HL-60 (cell line): ENCODE results near the gene ACP1.

Experiments
- DNase-seq, 2 experiments: peaks; one replicate each; pipeline ENCODE4 v3.0.0-alpha.2; 2010 to 2020; ENCODE audit warnings: low read depth in 1 of 2, low spot score in 1 of 2
- H3K27ac ChIP-seq: fragments of 250-450 bp; sonication (Bioruptor Pico); replicated peaks from 2 replicates; pipeline ENCODE4 v1.5.1; 2020; ENCODE audit warnings: mild to moderate bottlenecking, moderate library complexity
- H3K27me3 ChIP-seq: fragments of 250-450 bp; sonication (Bioruptor Pico); 2 replicates; pipeline ENCODE4 v1.5.1; 2021; ENCODE audit warnings: mild to moderate bottlenecking, moderate library complexity; ENCODE audit not compliant: insufficient read depth, poor library complexity, severe bottlenecking
- H3K4me3 ChIP-seq: replicated peaks from 2 replicates; pipeline ENCODE4 v1.5.1; 2011; ENCODE audit warnings: mild to moderate bottlenecking, control low read depth, low read length; ENCODE audit not compliant: insufficient read depth
- GABPA ChIP-seq: IDR thresholded peaks from 2 replicates; pipeline ENCODE4 v1.6.1; 2012; ENCODE audit warnings: low read depth
- POLR2AphosphoS5 ChIP-seq: IDR thresholded peaks from 2 replicates; pipeline ENCODE4 v1.6.1; 2012; ENCODE audit warnings: low read depth
- REST ChIP-seq: IDR thresholded peaks from 2 replicates; pipeline ENCODE4 v1.6.1; 2012; ENCODE audit warnings: low read depth; ENCODE audit not compliant: insufficient replicate concordance
- SPI1 ChIP-seq: IDR thresholded peaks from 2 replicates; pipeline ENCODE4 v1.6.1; 2012; ENCODE audit warnings: low read depth, mild to moderate bottlenecking, borderline replicate concordance
- TF ChIP-seq, protein P1 (sequence below): IDR thresholded peaks from one replicate; pipeline ENCODE4 v1.5.1; 2011; ENCODE audit warnings: low read length, control low read depth, inconsistent platforms; ENCODE audit not compliant: insufficient read depth

The ACP1 gene

DNA sequence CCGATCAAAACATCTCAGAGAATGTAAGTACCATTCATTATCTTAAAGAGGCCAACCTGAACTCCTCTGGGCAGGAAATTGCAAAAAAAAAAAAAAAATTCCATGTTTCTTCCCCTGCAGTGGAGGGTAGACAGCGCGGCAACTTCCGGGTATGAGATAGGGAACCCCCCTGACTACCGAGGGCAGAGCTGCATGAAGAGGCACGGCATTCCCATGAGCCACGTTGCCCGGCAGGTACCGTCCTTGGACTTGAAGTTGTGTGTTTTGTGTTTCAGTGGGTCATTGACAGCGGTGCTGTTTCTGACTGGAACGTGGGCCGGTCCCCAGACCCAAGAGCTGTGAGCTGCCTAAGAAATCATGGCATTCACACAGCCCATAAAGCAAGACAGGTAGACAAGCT is 7.2 kb downstream of the ACP1 start:
- TF ChIP-seq REST = no peak
- no peak for TF ChIP-seq SPI1
- no peak for TF ChIP-seq POLR2AphosphoS5
- TF ChIP-seq GABPA = no peak
- TF ChIP-seq, protein P1, sequence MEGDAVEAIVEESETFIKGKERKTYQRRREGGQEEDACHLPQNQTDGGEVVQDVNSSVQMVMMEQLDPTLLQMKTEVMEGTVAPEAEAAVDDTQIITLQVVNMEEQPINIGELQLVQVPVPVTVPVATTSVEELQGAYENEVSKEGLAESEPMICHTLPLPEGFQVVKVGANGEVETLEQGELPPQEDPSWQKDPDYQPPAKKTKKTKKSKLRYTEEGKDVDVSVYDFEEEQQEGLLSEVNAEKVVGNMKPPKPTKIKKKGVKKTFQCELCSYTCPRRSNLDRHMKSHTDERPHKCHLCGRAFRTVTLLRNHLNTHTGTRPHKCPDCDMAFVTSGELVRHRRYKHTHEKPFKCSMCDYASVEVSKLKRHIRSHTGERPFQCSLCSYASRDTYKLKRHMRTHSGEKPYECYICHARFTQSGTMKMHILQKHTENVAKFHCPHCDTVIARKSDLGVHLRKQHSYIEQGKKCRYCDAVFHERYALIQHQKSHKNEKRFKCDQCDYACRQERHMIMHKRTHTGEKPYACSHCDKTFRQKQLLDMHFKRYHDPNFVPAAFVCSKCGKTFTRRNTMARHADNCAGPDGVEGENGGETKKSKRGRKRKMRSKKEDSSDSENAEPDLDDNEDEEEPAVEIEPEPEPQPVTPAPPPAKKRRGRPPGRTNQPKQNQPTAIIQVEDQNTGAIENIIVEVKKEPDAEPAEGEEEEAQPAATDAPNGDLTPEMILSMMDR = no peak
- no peaks in the 10 kb centered on the region for H3K27me3 ChIP-seq
- H3K4me3 ChIP-seq = no peak overlapping the region
- DNase-seq = no peak
- no peak overlapping the region for H3K27ac ChIP-seq

DNA sequence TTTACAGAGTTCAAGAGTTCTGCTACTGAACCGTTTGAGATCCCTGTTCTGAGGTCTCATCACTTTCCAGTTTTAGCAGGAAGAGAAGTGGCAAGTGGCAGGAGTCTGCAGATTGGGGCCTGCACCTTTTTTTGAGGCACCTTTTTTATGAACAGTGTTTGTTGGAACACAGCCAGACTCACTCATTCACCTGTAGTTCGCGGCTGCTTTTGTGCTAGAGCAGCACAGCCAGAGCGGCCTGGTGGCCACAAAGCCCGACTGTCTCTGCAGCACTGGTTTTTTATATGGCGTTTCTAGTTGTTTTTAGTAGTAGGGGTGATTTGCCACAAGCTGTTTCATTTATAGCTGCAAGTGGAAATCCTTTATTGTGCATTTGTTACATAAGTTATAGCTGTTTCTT is 8.6 kb downstream of the ACP1 start:
- no peak overlapping the region for H3K4me3 ChIP-seq
- TF ChIP-seq REST = no peak
- no peak for TF ChIP-seq SPI1
- no peak for TF ChIP-seq GABPA
- TF ChIP-seq, protein P1 = no peak
- no peak for TF ChIP-seq POLR2AphosphoS5
- no peak overlapping the region for H3K27ac ChIP-seq
- H3K27me3 ChIP-seq = no peaks in the 10 kb centered on the region
- DNase-seq = no peak

GRCh38 chr2:274503-274902 is 9.8 kb downstream of the ACP1 start:
- TF ChIP-seq, protein P1 = no peak
- TF ChIP-seq REST (no peak), GABPA (no peak), POLR2AphosphoS5 (no peak), SPI1 (no peak)
- no peak overlapping the region for H3K27ac ChIP-seq

More at GRCh38 chr2:274503-274902, 9.8 kb downstream of the ACP1 start:
- DNase-seq = no peak
- Histone ChIP-seq H3K4me3 (no peak overlapping the region), H3K27me3 (no peaks in the 10 kb centered on the region)
